Measurements from ENCODE around the gene PIK3C3.
A peak's percentile ranks its signal among the peaks of the same experiment; 100 is the strongest.

GRCh38 chr18:42053188-42053781, 98.3 kb downstream of the PIK3C3 start:
- TF ChIP-seq CTCF (IDR thresholded peaks at IDR 0.05) (peak; percentile 59 to 87 (median 76)), POLR2A (IDR thresholded peaks at IDR 0.05) (no peak)
